H1 (cell line): ENCODE data around the gene TMEM63A. TPM values are rescaled to one million over a fixed set of nuclear protein-coding genes. Genes with fewer than 3 reads are reported as not detected.

Experiments used
- CTCF ChIA-PET: fragments of 300-600 bp; sonication (Branson Sonifier 250); formaldehyde crosslinking; loops from one replicate; lab custom pipeline; 2021; ENCODE audit not compliant: partially characterized antibody; lab: Charles Lee
- POLR2A ChIA-PET: fragments of 300-600 bp; sonication (Branson Sonifier 250); formaldehyde crosslinking; loops from one replicate; lab custom pipeline; 2021; ENCODE audit warnings: inconsistent platforms; ENCODE audit not compliant: partially characterized antibody; lab: Charles Lee
- DNase-seq, 2 experiments: peaks; one replicate each; pipeline versions ENCODE4 v3.0.0 to v3.0.0-alpha.2; 2010 to 2022; ENCODE audit warnings: low spot score in 2 of 2, low read depth in 1 of 2, mixed read lengths in 1 of 2
- FAIRE-seq: peaks from 2 replicates; lab custom pipeline; 2011; peaks lifted over from hg19 to GRCh38; lab: Jason Lieb, UNC
- H2AFZ ChIP-seq: 2 replicates; pipeline ENCODE4 v1.8.1; 2012; ENCODE audit warnings: low read length, inconsistent platforms
- H2AK5ac ChIP-seq: 2 replicates; pipeline ENCODE4 v1.6.1; 2013; ENCODE audit warnings: low read depth, low read length
- H2BK120ac ChIP-seq: replicated peaks from 2 replicates; pipeline ENCODE3; 2013; ENCODE audit warnings: low read depth, low read length, inconsistent platforms
- H2BK12ac ChIP-seq: 2 replicates; pipeline ENCODE4 v1.6.1; 2013; ENCODE audit warnings: low read depth, low read length
- H2BK15ac ChIP-seq: 2 replicates; pipeline ENCODE4 v1.6.1; 2013; ENCODE audit warnings: low read length
- H2BK20ac ChIP-seq: 2 replicates; pipeline ENCODE4 v1.6.1; 2013; ENCODE audit warnings: low read length
- H2BK5ac ChIP-seq: 2 replicates; pipeline ENCODE4 v1.6.1; 2013; ENCODE audit warnings: low read depth, low read length
- H3K14ac ChIP-seq: 2 replicates; pipeline ENCODE4 v1.6.1; 2013; ENCODE audit warnings: inconsistent platforms; ENCODE audit not compliant: insufficient read length
- H3K18ac ChIP-seq: 2 replicates; pipeline ENCODE4 v1.6.1; 2013; ENCODE audit warnings: low read length; ENCODE audit errors: extremely low read depth
- H3K23ac ChIP-seq: 2 replicates; pipeline ENCODE4 v1.6.1; 2013; ENCODE audit warnings: inconsistent platforms; ENCODE audit not compliant: insufficient read length
- H3K23me2 ChIP-seq: 2 replicates; pipeline ENCODE4 v1.6.1; 2013; ENCODE audit warnings: low read depth, low read length
- H3K27ac ChIP-seq: 2 replicates; pipeline ENCODE4 v1.6.1; 2011; ENCODE audit warnings: low read depth, low read length, inconsistent platforms
- H3K27me3 ChIP-seq, 4 experiments: replicated peaks in 1 of 4; 1 replicate in 1 of 4; 2 replicates in 3 of 4; pipeline versions ENCODE4 v1.6.1 to v1.8.1; 2011 to 2013; ENCODE audit warnings: low read length in 3 of 4, mild to moderate bottlenecking in 3 of 4, inconsistent platforms in 2 of 4, mixed read lengths in 2 of 4, moderate library complexity in 1 of 4; ENCODE audit not compliant: control insufficient read depth in 3 of 4, insufficient read depth in 3 of 4; ENCODE audit errors: extremely low read depth in 1 of 4
- H3K36me3 ChIP-seq, 4 experiments: 2 replicates each; pipeline versions ENCODE4 v1.6.1 to v1.8.1; 2011 to 2013; ENCODE audit warnings: mild to moderate bottlenecking in 4 of 4, low read length in 3 of 4, moderate library complexity in 2 of 4, control low read depth in 1 of 4, inconsistent platforms in 1 of 4; ENCODE audit not compliant: insufficient read depth in 4 of 4, control insufficient read depth in 2 of 4
- H3K4ac ChIP-seq: replicated peaks from 2 replicates; pipeline ENCODE3; 2013; ENCODE audit warnings: low read length, low read depth, mixed read lengths, inconsistent platforms; ENCODE audit not compliant: insufficient read length
- H3K4me1 ChIP-seq, 4 experiments: replicated peaks in 1 of 4; 1 replicate in 1 of 4; 2 replicates in 3 of 4; pipeline versions ENCODE4 v1.6.1 to v1.8.1; 2011 to 2013; ENCODE audit warnings: low read length in 3 of 4, inconsistent platforms in 2 of 4, mixed read lengths in 1 of 4; ENCODE audit not compliant: insufficient read depth in 4 of 4, control insufficient read depth in 3 of 4
- H3K4me2 ChIP-seq, 2 experiments: 2 replicates each; pipeline versions ENCODE4 v1.6.1 to v1.8.1; 2011 to 2013; ENCODE audit warnings: low read depth in 2 of 2, low read length in 2 of 2, control low read depth in 1 of 2, inconsistent platforms in 1 of 2, mild to moderate bottlenecking in 1 of 2; ENCODE audit not compliant: insufficient read depth in 1 of 2
- H3K4me3 ChIP-seq, 4 experiments: fragments of 200-600, 300-600 bp in 1 of 4; sonication (generic), shearing (Covaris generic), sonication (Bioruptor Twin) in 1 of 4; 2 replicates each; pipeline versions ENCODE4 v1.5.1 to v1.8.1; 2011 to 2016; ENCODE audit warnings: low read length in 4 of 4, low read depth in 3 of 4, control low read depth in 2 of 4, inconsistent platforms in 2 of 4, mild to moderate bottlenecking in 2 of 4, mixed read lengths in 1 of 4, moderate library complexity in 1 of 4; ENCODE audit not compliant: insufficient read depth in 2 of 4; ENCODE audit errors: extremely low read depth in 1 of 4
- H3K56ac ChIP-seq: replicated peaks from 2 replicates; pipeline ENCODE3; 2013; ENCODE audit warnings: low read depth, mild to moderate bottlenecking, mixed read lengths, low read length, inconsistent platforms; ENCODE audit not compliant: insufficient read length
- H3K79me1 ChIP-seq: 2 replicates; pipeline ENCODE4 v1.6.1; 2013; ENCODE audit warnings: low read depth, low read length, control low read depth
- H3K79me2 ChIP-seq, 2 experiments: 2 replicates each; pipeline versions ENCODE4 v1.6.1 to v1.8.1; 2012 to 2013; ENCODE audit warnings: low read length in 2 of 2, mild to moderate bottlenecking in 2 of 2, inconsistent platforms in 1 of 2; ENCODE audit not compliant: insufficient read depth in 2 of 2, control insufficient read depth in 1 of 2
- H3K9ac ChIP-seq, 4 experiments: replicated peaks in 1 of 4; 1 replicate in 1 of 4; 2 replicates in 3 of 4; pipeline versions ENCODE4 v1.6.1 to v1.8.1; 2011 to 2013; ENCODE audit warnings: low read depth in 3 of 4, low read length in 3 of 4, control low read depth in 2 of 4, mild to moderate bottlenecking in 2 of 4, moderate library complexity in 2 of 4, inconsistent platforms in 1 of 4; ENCODE audit errors: extremely low read depth in 1 of 4
- H3K9me3 ChIP-seq, 2 experiments: 2 replicates each; pipeline versions ENCODE4 v1.6.1 to v1.8.1; 2012 to 2013; ENCODE audit warnings: mild to moderate bottlenecking in 2 of 2, moderate library complexity in 2 of 2, control low read depth in 1 of 2, inconsistent platforms in 1 of 2, low read depth in 1 of 2, low read length in 1 of 2, mixed read lengths in 1 of 2; ENCODE audit not compliant: insufficient read depth in 2 of 2
- H4K20me1 ChIP-seq, 2 experiments: replicated peaks in 1 of 2; 2 replicates each; pipeline versions ENCODE3 to v1.8.1; 2011 to 2013; ENCODE audit warnings: inconsistent platforms in 2 of 2, low read length in 2 of 2, mild to moderate bottlenecking in 1 of 2; ENCODE audit not compliant: insufficient read depth in 2 of 2, control insufficient read depth in 1 of 2
- H4K5ac ChIP-seq: 2 replicates; pipeline ENCODE4 v1.6.1; 2013; ENCODE audit warnings: low read length, low read depth, mixed read lengths, inconsistent platforms; ENCODE audit not compliant: insufficient read length
- H4K8ac ChIP-seq: 2 replicates; pipeline ENCODE4 v1.8.0; 2013; ENCODE audit warnings: mild to moderate bottlenecking, moderate library complexity, low read length, inconsistent platforms; ENCODE audit not compliant: insufficient read depth; ENCODE audit errors: extremely low read depth
- H4K91ac ChIP-seq: replicated peaks from 2 replicates; pipeline ENCODE3; 2013; ENCODE audit warnings: low read length, mixed read lengths, inconsistent platforms; ENCODE audit not compliant: insufficient read length
- CBX5 ChIP-seq: fragments of 300-800, 300-1000 bp; sonication (generic); IDR thresholded peaks from 2 replicates; pipeline ENCODE4 v1.7.1; 2016; ENCODE audit warnings: antibody characterized with exemption, low read length, low read depth
- JUN ChIP-seq: IDR thresholded peaks from 2 replicates; pipeline ENCODE4 v1.6.1; 2011; ENCODE audit warnings: low read depth, mild to moderate bottlenecking, improper control_type of control experiment, low read length
- YY1 ChIP-seq: IDR thresholded peaks from 2 replicates; pipeline ENCODE4 v1.6.1; 2011; ENCODE audit warnings: low read depth, mild to moderate bottlenecking, low read length
- WGBS, 2 experiments: shearing (Covaris generic) in 1 of 2; methylation state at CpG; one replicate each; pipeline versions ENCODE4 v1.1.6 to v1.1.7; 2013 to 2015; ENCODE audit warnings: low lambda C conversion rate in 2 of 2, mixed read lengths in 2 of 2, inconsistent platforms in 1 of 2, low coverage in 1 of 2, missing lambda C conversion rate in 1 of 2; ENCODE audit not compliant: insufficient replicate concordance in 2 of 2, insufficient coverage in 1 of 2, insufficient read length in 1 of 2; ENCODE audit errors: extremely low coverage in 1 of 2, missing lambda C conversion rate in 1 of 2; 5-methylcytosine and 5-hydroxymethylcytosine counted together
- polyA plus RNA-seq, 7 experiments: library from polyadenylated mRNA; depleted of rRNA in 3 of 7; stranded (reverse) in 5 of 7; unstranded in 2 of 7; fragments of >200 nt in 5 of 7; fragments of 200-250 nt in 2 of 7; gene quantifications; 1 replicate in 5 of 7; 2 replicates in 1 of 7; 4 replicates in 1 of 7; pipeline versions ENCODE4 v1.2.1 to v1.2.3, GENCODE V29; 2011 to 2013; ENCODE audit warnings: missing spikeins in 2 of 7, mixed read lengths in 2 of 7
- total RNA-seq: library from RNA; stranded (reverse); fragmentation: NEBNext Ultra II Directional; extraction: Animal tissue kit (Norgen Biotek cat#: 25700); gene quantifications from 2 replicates; pipeline ENCODE4 v1.2.1, GENCODE V29; 2021

Gene TMEM63A
- total and polyA plus RNA-seq, 2 of the 8 experiments (the other 6 are each of a cell fraction or from before 2014, with no cell fraction given), result 26.1 to 55.4 TPM

DNA sequence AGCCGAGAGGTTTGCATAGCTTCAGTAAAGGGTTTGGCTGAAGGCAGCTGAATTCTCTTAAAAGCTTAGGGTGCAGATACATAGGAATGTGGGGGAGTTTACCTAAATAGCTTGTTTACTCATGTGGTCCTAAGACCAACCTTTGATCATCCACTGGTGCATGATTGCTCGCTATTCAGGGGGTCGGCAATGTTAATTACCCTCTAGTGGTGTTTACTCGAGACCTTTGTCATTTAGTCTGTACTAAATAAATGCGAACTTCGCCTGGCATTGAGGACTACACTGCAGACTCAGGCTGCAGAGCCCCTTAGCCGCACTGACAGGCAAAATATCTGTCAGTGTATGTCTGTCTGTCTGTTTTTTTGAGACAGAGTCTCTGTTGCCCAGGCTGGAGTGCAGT lies 31.8 kb downstream of the TMEM63A start:
- no peaks in the 10 kb centered on the region; the same call in 1 of the 2 replicates for H3K79me1 ChIP-seq
- peaks cover 0 to 8% (median 3%) of the 10 kb centered on the region in 4 experiments; a peak in 5 of 7 replicates for H3K4me1 ChIP-seq
- no peak overlapping the region for H4K5ac ChIP-seq
- H2BK20ac ChIP-seq, result no peak overlapping the region
- 89% methylated on average over 7 of the region's 7 CpGs; no CpG with 5 or more reads in 1 of the 2 experiments for WGBS, 2 experiments
- H3K27ac ChIP-seq, result no peak overlapping the region
- H3K14ac ChIP-seq, result no peak overlapping the region
- FAIRE-seq (no peak), DNase-seq (no peak)
- no peak overlapping the region for H2BK5ac ChIP-seq
- no peak overlapping the region for H3K9ac ChIP-seq
- H2BK12ac ChIP-seq, result no peak overlapping the region
- peaks cover 4 to 6% of the 10 kb centered on the region in 2 experiments for H4K20me1 ChIP-seq
- H3K18ac ChIP-seq, result no peak overlapping the region
- no peaks in the 10 kb centered on the region; a peak in 1 of 7 replicates for H3K27me3 ChIP-seq
- H3K79me2 ChIP-seq, result no peaks in the 10 kb centered on the region
- no peak overlapping the region for H2AK5ac ChIP-seq
- no peak overlapping the region for H3K4me2 ChIP-seq
- peaks cover 2 to 10% of the 10 kb centered on the region in 2 experiments; a peak in 3 of 4 replicates for H3K9me3 ChIP-seq
- H2BK15ac ChIP-seq, result no peak overlapping the region
- H3K4ac ChIP-seq, result no peak overlapping the region
- ChIA-PET CTCF (interaction anchor here (0.7 to 1.3 kb wide), 7 partner anchors 11 to 365 kb away, joined by 3 to 4 read pairs (median 3); partner anchors contain the start of genes SRP9 and TMEM63A), POLR2A (interaction anchor here (0.9 to 1.5 kb wide), 7 partner anchors 11 to 94 kb away, joined by 3 to 9 read pairs (median 4); partner anchors contain the start of genes PYCR2 and SRP9)
- H3K23me2 ChIP-seq, result no peaks in the 10 kb centered on the region
- no peak overlapping the region for H4K91ac ChIP-seq
- no peak overlapping the region for H2AFZ ChIP-seq
- no peak overlapping the region for H2BK120ac ChIP-seq
- no peak overlapping the region for H4K8ac ChIP-seq
- H3K56ac ChIP-seq, result no peak overlapping the region
- H3K36me3 ChIP-seq, result peaks cover 3 to 27% (median 6%) of the 10 kb centered on the region in 4 experiments; a peak in 6 of 8 replicates
- H3K4me3 ChIP-seq, result no peak overlapping the region
- H3K23ac ChIP-seq, result no peak overlapping the region
- TF ChIP-seq JUN, result no peak
- no peak for TF ChIP-seq YY1
- TF ChIP-seq CBX5, result no peak
